ENCODE data around the gene CD151.

GRCh38 chr11:862081-862661, 29.4 kb downstream of the CD151 start:
- TF ChIP-seq POLR2AphosphoS5 (IDR thresholded peaks at IDR 0.05; ENCODE audit: borderline replicate concordance, low read depth, low read length) (no peak), EZH2 (IDR thresholded peaks at IDR 0.05) (no peak)

Measured in SK-N-MC (cell line).